ENCODE measurements around the gene OR2L5. TPM values are rescaled to one million over a fixed set of nuclear protein-coding genes. Genes with fewer than 3 reads are reported as not detected.

Gene OR2L5
- total RNA-seq, 2 experiments from 2014 or later, result not detected

DNA sequence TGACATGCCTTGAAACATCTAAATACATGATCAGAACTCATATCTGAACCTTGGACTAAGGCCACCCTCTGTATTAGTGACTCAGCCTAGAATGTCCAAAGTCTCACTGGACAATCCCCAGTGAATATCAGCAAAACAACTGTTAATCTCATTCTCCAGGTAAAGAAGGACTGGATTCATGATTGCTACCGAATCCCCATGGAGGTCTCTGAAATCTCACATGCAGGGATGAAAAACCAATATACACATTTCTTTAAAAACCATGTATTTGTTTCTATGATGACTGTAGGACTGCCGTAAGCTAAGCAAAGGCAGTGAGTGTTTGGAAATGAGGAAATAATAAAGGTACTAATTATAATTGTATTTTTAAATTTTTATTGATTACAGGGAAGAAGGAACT, 33.1 kb downstream of the OR2L5 start, which contains the start of gene OR2L3:
Gene OR2L3 (plus strand): TSS at position 301 of the 400 bp plus-strand sequence. CDS start 13,846 bp downstream, outside the sequence.
- BruUV-seq (replicated peaks), result no TSS peak
- Histone ChIP-seq H3K9me2 (ENCODE audit: insufficient read depth, low read length) (no peaks in the 10 kb centered on the region), H3K79me2 (ENCODE audit: insufficient read depth, low read depth, low read length) (no peaks in the 10 kb centered on the region), H3K36me3 (ENCODE audit: insufficient read depth, low read length) (no peaks in the 10 kb centered on the region), H3K4me3 (ENCODE audit: low read depth, low read length, poor library complexity, severe bottlenecking) (no peak within 1 kb of the TSS), H3K4me2 (ENCODE audit: low read length) (no peak within 1 kb of the TSS), H3K9me3 (ENCODE audit: low read length) (no peaks in the 10 kb centered on the region), H4K20me1 (ENCODE audit: insufficient read depth, low read length) (no peaks in the 10 kb centered on the region), H3K27ac (ENCODE audit: low read depth, low read length, poor library complexity, severe bottlenecking) (no peak within 1 kb of the TSS), H2AFZ (ENCODE audit: low read length) (no peak within 1 kb of the TSS), H3K4me1 (ENCODE audit: insufficient read depth, low read length, poor library complexity, severe bottlenecking) (no peaks in the 10 kb centered on the region)
- POLR2A ChIA-PET, result no interaction called here
- CTCF ChIA-PET (ENCODE audit: unreplicated experiment), result no interaction called here
- intact Hi-C loops (cut with micrococcal nuclease; ENCODE audit: unreplicated experiment), result no loop called here
- no peak for DNase-seq (ENCODE audit: low spot score)
- no peak for TF ChIP-seq EZH2phosphoT487 (IDR thresholded peaks at IDR 0.05; ENCODE audit: borderline replicate concordance, low read depth, low read length)
- TF ChIP-seq CTCF (conservative IDR thresholded peaks at IDR 0.05; ENCODE audit: low read length), result no peak

DNA sequence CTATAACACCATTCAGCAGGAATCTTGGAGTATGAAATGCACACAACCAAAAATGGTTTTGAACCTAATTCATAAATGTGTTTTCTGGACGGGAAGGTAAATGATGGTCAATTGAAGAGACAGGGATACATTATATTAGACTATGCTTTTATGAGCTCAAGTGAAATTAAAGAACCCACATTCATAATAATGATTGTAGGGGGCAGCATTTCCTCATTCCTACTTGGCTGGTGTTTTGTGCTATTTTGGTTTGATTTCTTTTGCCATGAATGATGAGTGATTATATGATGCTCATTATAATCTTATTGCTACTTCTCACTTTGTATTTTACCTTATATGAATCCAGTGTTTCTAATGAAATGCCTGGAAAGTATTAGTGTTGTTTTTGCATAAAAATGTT, 33.5 kb downstream of the OR2L5 start:
- Histone ChIP-seq H3K27ac (ENCODE audit: low read depth, low read length, poor library complexity, severe bottlenecking) (no peak overlapping the region), H3K4me1 (ENCODE audit: insufficient read depth, low read length, poor library complexity, severe bottlenecking) (no peaks in the 10 kb centered on the region), H3K36me3 (ENCODE audit: insufficient read depth, low read length) (no peaks in the 10 kb centered on the region), H2AFZ (ENCODE audit: low read length) (no peak overlapping the region), H3K4me3 (ENCODE audit: low read depth, low read length, poor library complexity, severe bottlenecking) (no peak overlapping the region), H3K79me2 (ENCODE audit: insufficient read depth, low read depth, low read length) (no peaks in the 10 kb centered on the region), H3K9me2 (ENCODE audit: insufficient read depth, low read length) (no peaks in the 10 kb centered on the region), H4K20me1 (ENCODE audit: insufficient read depth, low read length) (no peaks in the 10 kb centered on the region), H3K4me2 (ENCODE audit: low read length) (no peak overlapping the region), H3K9me3 (ENCODE audit: low read length) (no peaks in the 10 kb centered on the region)
- BruUV-seq (replicated peaks), result no TSS peak
- ChIA-PET POLR2A (no interaction called here), CTCF (ENCODE audit: unreplicated experiment) (no interaction called here)
- TF ChIP-seq EZH2phosphoT487 (IDR thresholded peaks at IDR 0.05; ENCODE audit: borderline replicate concordance, low read depth, low read length), result no peak
- no peak; the same call in 1 of the 2 replicates for TF ChIP-seq CTCF (conservative IDR thresholded peaks at IDR 0.05; ENCODE audit: low read length)
- DNase-seq (ENCODE audit: low spot score), result no peak
- intact Hi-C loops (cut with micrococcal nuclease; ENCODE audit: unreplicated experiment), result no loop called here

DNA sequence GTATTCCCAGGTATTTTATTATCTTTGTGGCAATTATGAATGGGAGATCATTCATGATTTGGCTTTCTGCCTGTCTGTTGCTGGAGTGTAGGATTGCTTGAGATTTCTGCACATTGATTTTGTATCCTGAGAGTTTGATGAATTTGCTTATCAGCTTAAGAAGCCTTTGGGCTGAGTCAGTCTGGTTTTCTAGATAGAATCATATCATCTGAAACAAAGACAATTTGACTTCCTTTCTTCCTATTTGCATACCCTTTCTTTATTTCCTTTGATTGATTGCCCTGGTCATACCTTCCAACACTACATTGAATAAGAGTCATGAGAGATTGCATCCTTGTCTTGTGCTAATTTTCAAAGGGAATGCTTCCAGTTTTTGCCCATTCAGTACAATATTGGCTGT, 41.2 kb downstream of the OR2L5 start:
- CTCF ChIA-PET (ENCODE audit: unreplicated experiment), result no interaction called here
- H3K9me2 ChIP-seq (ENCODE audit: insufficient read depth, low read length), result no peaks in the 10 kb centered on the region
- intact Hi-C loops (cut with micrococcal nuclease; ENCODE audit: unreplicated experiment), result no loop called here

More for the DNA sequence above, 41.2 kb downstream of the OR2L5 start:
- Histone ChIP-seq H4K20me1 (ENCODE audit: insufficient read depth, low read length) (no peaks in the 10 kb centered on the region), H3K4me3 (ENCODE audit: low read depth, low read length, poor library complexity, severe bottlenecking) (no peak overlapping the region), H3K4me2 (ENCODE audit: low read length) (no peak overlapping the region), H3K4me1 (ENCODE audit: insufficient read depth, low read length, poor library complexity, severe bottlenecking) (no peaks in the 10 kb centered on the region), H3K79me2 (ENCODE audit: insufficient read depth, low read depth, low read length) (no peaks in the 10 kb centered on the region), H3K9me3 (ENCODE audit: low read length) (no peaks in the 10 kb centered on the region), H3K36me3 (ENCODE audit: insufficient read depth, low read length) (no peaks in the 10 kb centered on the region), H2AFZ (ENCODE audit: low read length) (no peak overlapping the region), H3K27ac (ENCODE audit: low read depth, low read length, poor library complexity, severe bottlenecking) (no peak overlapping the region)
- no TSS peak for BruUV-seq (replicated peaks)
- TF ChIP-seq CTCF (conservative IDR thresholded peaks at IDR 0.05; ENCODE audit: low read length) (no peak), EZH2phosphoT487 (IDR thresholded peaks at IDR 0.05; ENCODE audit: borderline replicate concordance, low read depth, low read length) (no peak)
- DNase-seq (ENCODE audit: low spot score), result no peak
- POLR2A ChIA-PET, result no interaction called here

All from OCI-LY7 (cell line).